HepG2 (cell line): ENCODE data around the gene YEATS4. TPM values are rescaled to one million over a fixed set of nuclear protein-coding genes. Genes with fewer than 3 reads are reported as not detected.

Experiments
- ATAC-seq: fragments of 200-7000 bp; cut with Tn5 transposase; 3 replicates; pipeline ENCODE4 v1.9.1; 2020; ENCODE audit warnings: mild to moderate bottlenecking, moderate library complexity
- BruUV-seq: library from RNA; stranded (reverse); fragments of 400-500 nt; replicated peaks from 2 replicates; lab custom pipeline; 2021; lab: Mats Ljungman, UMichigan
- CTCF ChIA-PET: fragments of 300-600 bp; formaldehyde crosslinking; extraction: SDS; loops from one replicate; lab custom pipeline; 2021; ENCODE audit warnings: low total read pairs, inconsistent platforms, low intra/inter-chr PET ratio; lab: Yijun Ruan, JAX
- POLR2A ChIA-PET: fragments of 350-600 bp; sonication (Branson Sonifier 250); formaldehyde crosslinking; loops from one replicate; lab custom pipeline; 2020; ENCODE audit warnings: antibody characterized with exemption, inconsistent platforms; lab: Yijun Ruan, JAX
- DNase-seq: peaks from one replicate; pipeline ENCODE4 v3.0.0-alpha.2; 2015; ENCODE audit warnings: low spot score
- FAIRE-seq: peaks from 3 replicates; lab custom pipeline; 2011; peaks lifted over from hg19 to GRCh38; lab: Jason Lieb, UNC
- H2AFZ ChIP-seq: one replicate; pipeline ENCODE4 v1.6.1; 2011; ENCODE audit warnings: low read length, inconsistent platforms
- H3K27ac ChIP-seq: fragments of 300-600 bp; 3 replicates; pipeline ENCODE4 v1.8.0; 2011; ENCODE audit warnings: mixed run types, mild to moderate bottlenecking, mixed read lengths, low read length, inconsistent platforms; ENCODE audit not compliant: insufficient read depth; ENCODE audit errors: extremely low read length
- H3K27me3 ChIP-seq, 2 experiments: fragments of 200-600 bp in 1 of 2; 2 replicates in 1 of 2; 3 replicates in 1 of 2; pipeline versions ENCODE4 v1.6.0 to v1.8.0; 2011; ENCODE audit warnings: low read length in 2 of 2, mild to moderate bottlenecking in 2 of 2, moderate library complexity in 2 of 2, inconsistent platforms in 1 of 2; ENCODE audit not compliant: insufficient read depth in 2 of 2, control insufficient read depth in 1 of 2
- H3K36me3 ChIP-seq, 2 experiments: fragments of 200-600 bp in 1 of 2; replicated peaks in 1 of 2; 2 replicates in 1 of 2; 3 replicates in 1 of 2; pipeline versions ENCODE4 v1.5.1 to v1.8.0; 2011; ENCODE audit warnings: low read length in 2 of 2, inconsistent platforms in 1 of 2; ENCODE audit not compliant: insufficient read depth in 2 of 2, control insufficient read depth in 1 of 2
- H3K4me1 ChIP-seq: 2 replicates; pipeline ENCODE4 v1.5.1; 2012; ENCODE audit warnings: low read length, inconsistent platforms; ENCODE audit not compliant: insufficient read depth
- H3K4me2 ChIP-seq: 2 replicates; pipeline ENCODE4 v1.6.0; 2011; ENCODE audit warnings: low read depth, low read length, inconsistent platforms
- H3K4me3 ChIP-seq, 3 experiments: fragments of 200-600 bp in 1 of 3; sonication (generic), shearing (Covaris generic) in 1 of 3; replicated peaks in 1 of 3; 2 replicates each; pipeline ENCODE4 v1.5.1; 2011 to 2016; ENCODE audit warnings: low read length in 3 of 3, inconsistent platforms in 2 of 3, low read depth in 2 of 3, mild to moderate bottlenecking in 2 of 3, control low read depth in 1 of 3, mixed read lengths in 1 of 3; ENCODE audit not compliant: insufficient read depth in 1 of 3
- H3K79me2 ChIP-seq: one replicate; pipeline ENCODE4 v1.6.1; 2011; ENCODE audit warnings: low read length, inconsistent platforms; ENCODE audit not compliant: insufficient read depth
- H3K9ac ChIP-seq: 2 replicates; pipeline ENCODE4 v1.6.0; 2011; ENCODE audit warnings: mild to moderate bottlenecking, low read depth, low read length, inconsistent platforms; ENCODE audit not compliant: insufficient read depth
- H3K9me3 ChIP-seq: 2 replicates; pipeline ENCODE4 v1.5.1; 2012; ENCODE audit warnings: mild to moderate bottlenecking, low read length
- H4K20me1 ChIP-seq: 2 replicates; pipeline ENCODE4 v1.6.0; 2011; ENCODE audit warnings: inconsistent platforms, mild to moderate bottlenecking, low read length, moderate library complexity; ENCODE audit not compliant: insufficient read depth
- ARNTL ChIP-seq: sonication (generic); formaldehyde crosslinking; IDR thresholded peaks from 2 replicates; pipeline ENCODE4 v1.4.0; 2020; ENCODE audit warnings: mild to moderate bottlenecking, missing genetic modification reagents
- FOSL2 ChIP-seq: sonication (generic); formaldehyde crosslinking; IDR thresholded peaks from 2 replicates; pipeline ENCODE4 v1.4.0; 2020; ENCODE audit warnings: missing genetic modification reagents
- IRF2 ChIP-seq: IDR thresholded peaks from 2 replicates; pipeline ENCODE4 v1.6.1; 2018; ENCODE audit warnings: missing genetic modification reagents, missing compliant biosample characterization
- RBAK ChIP-seq: sonication (generic); formaldehyde crosslinking; IDR thresholded peaks from 2 replicates; pipeline ENCODE4 v1.5.1; 2020; ENCODE audit warnings: mild to moderate bottlenecking, missing genetic modification reagents
- ZNF138 ChIP-seq: sonication (generic); formaldehyde crosslinking; IDR thresholded peaks from 2 replicates; pipeline ENCODE4 v1.5.0; 2020; ENCODE audit warnings: mild to moderate bottlenecking, low read depth, missing genetic modification reagents
- ZNF83 ChIP-seq: sonication (generic); formaldehyde crosslinking; IDR thresholded peaks from 2 replicates; pipeline ENCODE4 v1.4.0; 2020; ENCODE audit warnings: missing genetic modification reagents, mild to moderate bottlenecking, borderline replicate concordance
- WGBS: methylation state at CpG from one replicate; pipeline ENCODE4 v1.1.6; 2017; ENCODE audit warnings: low lambda C conversion rate; 5-methylcytosine and 5-hydroxymethylcytosine counted together
- in situ Hi-C: cut with HindIII; loops from 2 replicates; pipeline ENCODE4 v1.10.0; 2017; ENCODE audit warnings: low pct_unique_long_range_greater_than_20kb; ENCODE audit not compliant: extremely low pct_ligation_motif_present
- intact Hi-C: fragments of 100-400 bp; cut with micrococcal nuclease; formaldehyde crosslinking; loops from one replicate; pipeline ENCODE4 v1.10.0; 2022; ENCODE audit not compliant: unreplicated experiment
- polyA plus RNA-seq, 8 experiments: library from polyadenylated mRNA; depleted of rRNA in 3 of 8; stranded (reverse) in 7 of 8; unstranded in 1 of 8; fragments of >200 nt; fragmentation: Illumina TruSeq in 4 of 8; extraction: Trizol in 4 of 8; gene quantifications; 2 replicates each; pipeline versions ENCODE4 v1.2.1 to v1.2.3, GENCODE V29; 2011 to 2016; ENCODE audit warnings: low read depth in 4 of 8, missing spikeins in 1 of 8, mixed read lengths in 1 of 8; ENCODE audit not compliant: insufficient read depth in 1 of 8
- total RNA-seq, 5 experiments: library from RNA; depleted of rRNA; stranded (reverse); fragments of >200 nt; fragmentation: Illumina TruSeq; extraction: Trizol; gene quantifications; 2 replicates each; pipeline ENCODE4 v1.2.3, GENCODE V29; 2016; ENCODE audit warnings: low read depth in 1 of 5
- TF ChIP-seq, protein P1 (sequence below), 2 experiments: fragments of 450-650 bp in 1 of 2; sonication (generic) in 1 of 2; formaldehyde crosslinking in 1 of 2; IDR thresholded peaks; 2 replicates each; pipeline versions ENCODE4 v1.6.1 to v1.8.0; 2016 to 2022; ENCODE audit warnings: antibody characterized with exemption in 1 of 2, mild to moderate bottlenecking in 1 of 2, missing genetic modification reagents in 1 of 2
- TF ChIP-seq, protein P2 (sequence below): IDR thresholded peaks from 2 replicates; pipeline ENCODE4 v1.6.1; 2012; ENCODE audit warnings: low read length, improper control_type of control experiment

Gene YEATS4
- total and polyA plus RNA-seq, 2 of the 13 experiments (the other 11 are each of a cell fraction or from before 2014, with no cell fraction given), result 16.8 to 45.0 TPM

DNA sequence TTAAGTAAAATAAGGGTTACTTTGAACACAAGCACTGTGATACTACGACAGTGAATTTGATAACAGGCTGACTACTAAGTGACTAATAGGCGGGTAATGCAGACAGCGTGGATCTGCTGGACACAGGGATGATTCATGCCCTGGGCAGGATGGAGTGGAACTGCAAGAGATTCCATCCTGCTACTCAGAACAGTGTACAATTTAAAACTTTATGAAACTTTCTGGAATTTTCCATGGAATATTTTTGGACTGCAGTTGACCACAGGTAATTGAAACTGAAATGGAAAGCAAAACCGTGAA is 46.0 kb downstream of the YEATS4 start:
- no peak overlapping the region for H3K27ac ChIP-seq
- no peaks in the 10 kb centered on the region for H3K9me3 ChIP-seq
- H3K4me1 ChIP-seq, result peaks cover 7% of the 10 kb centered on the region; the same call in 1 of the 2 replicates
- FAIRE-seq, result no peak
- H3K27me3 ChIP-seq, result no peaks in the 10 kb centered on the region
- POLR2A ChIA-PET, result no interaction called here
- no peak overlapping the region for H2AFZ ChIP-seq
- CTCF ChIA-PET, result no interaction called here
- H4K20me1 ChIP-seq, result no peaks in the 10 kb centered on the region
- WGBS, result 76% methylated on average over 4 of the region's 4 CpGs
- no peak for TF ChIP-seq IRF2
- TF ChIP-seq ARNTL (CRISPR knock-in tag), result no peak
- no peak for TF ChIP-seq ZNF138 (CRISPR knock-in tag)
- TF ChIP-seq, protein P1, sequence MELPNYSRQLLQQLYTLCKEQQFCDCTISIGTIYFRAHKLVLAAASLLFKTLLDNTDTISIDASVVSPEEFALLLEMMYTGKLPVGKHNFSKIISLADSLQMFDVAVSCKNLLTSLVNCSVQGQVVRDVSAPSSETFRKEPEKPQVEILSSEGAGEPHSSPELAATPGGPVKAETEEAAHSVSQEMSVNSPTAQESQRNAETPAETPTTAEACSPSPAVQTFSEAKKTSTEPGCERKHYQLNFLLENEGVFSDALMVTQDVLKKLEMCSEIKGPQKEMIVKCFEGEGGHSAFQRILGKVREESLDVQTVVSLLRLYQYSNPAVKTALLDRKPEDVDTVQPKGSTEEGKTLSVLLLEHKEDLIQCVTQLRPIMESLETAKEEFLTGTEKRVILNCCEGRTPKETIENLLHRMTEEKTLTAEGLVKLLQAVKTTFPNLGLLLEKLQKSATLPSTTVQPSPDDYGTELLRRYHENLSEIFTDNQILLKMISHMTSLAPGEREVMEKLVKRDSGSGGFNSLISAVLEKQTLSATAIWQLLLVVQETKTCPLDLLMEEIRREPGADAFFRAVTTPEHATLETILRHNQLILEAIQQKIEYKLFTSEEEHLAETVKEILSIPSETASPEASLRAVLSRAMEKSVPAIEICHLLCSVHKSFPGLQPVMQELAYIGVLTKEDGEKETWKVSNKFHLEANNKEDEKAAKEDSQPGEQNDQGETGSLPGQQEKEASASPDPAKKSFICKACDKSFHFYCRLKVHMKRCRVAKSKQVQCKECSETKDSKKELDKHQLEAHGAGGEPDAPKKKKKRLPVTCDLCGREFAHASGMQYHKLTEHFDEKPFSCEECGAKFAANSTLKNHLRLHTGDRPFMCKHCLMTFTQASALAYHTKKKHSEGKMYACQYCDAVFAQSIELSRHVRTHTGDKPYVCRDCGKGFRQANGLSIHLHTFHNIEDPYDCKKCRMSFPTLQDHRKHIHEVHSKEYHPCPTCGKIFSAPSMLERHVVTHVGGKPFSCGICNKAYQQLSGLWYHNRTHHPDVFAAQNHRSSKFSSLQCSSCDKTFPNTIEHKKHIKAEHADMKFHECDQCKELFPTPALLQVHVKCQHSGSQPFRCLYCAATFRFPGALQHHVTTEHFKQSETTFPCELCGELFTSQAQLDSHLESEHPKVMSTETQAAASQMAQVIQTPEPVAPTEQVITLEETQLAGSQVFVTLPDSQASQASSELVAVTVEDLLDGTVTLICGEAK (IDR thresholded peaks at IDR 0.05), result no peak
- TF ChIP-seq, protein P1 (CRISPR knock-in tag; IDR thresholded peaks at IDR 0.05), result no peak
- TF ChIP-seq, protein P2, sequence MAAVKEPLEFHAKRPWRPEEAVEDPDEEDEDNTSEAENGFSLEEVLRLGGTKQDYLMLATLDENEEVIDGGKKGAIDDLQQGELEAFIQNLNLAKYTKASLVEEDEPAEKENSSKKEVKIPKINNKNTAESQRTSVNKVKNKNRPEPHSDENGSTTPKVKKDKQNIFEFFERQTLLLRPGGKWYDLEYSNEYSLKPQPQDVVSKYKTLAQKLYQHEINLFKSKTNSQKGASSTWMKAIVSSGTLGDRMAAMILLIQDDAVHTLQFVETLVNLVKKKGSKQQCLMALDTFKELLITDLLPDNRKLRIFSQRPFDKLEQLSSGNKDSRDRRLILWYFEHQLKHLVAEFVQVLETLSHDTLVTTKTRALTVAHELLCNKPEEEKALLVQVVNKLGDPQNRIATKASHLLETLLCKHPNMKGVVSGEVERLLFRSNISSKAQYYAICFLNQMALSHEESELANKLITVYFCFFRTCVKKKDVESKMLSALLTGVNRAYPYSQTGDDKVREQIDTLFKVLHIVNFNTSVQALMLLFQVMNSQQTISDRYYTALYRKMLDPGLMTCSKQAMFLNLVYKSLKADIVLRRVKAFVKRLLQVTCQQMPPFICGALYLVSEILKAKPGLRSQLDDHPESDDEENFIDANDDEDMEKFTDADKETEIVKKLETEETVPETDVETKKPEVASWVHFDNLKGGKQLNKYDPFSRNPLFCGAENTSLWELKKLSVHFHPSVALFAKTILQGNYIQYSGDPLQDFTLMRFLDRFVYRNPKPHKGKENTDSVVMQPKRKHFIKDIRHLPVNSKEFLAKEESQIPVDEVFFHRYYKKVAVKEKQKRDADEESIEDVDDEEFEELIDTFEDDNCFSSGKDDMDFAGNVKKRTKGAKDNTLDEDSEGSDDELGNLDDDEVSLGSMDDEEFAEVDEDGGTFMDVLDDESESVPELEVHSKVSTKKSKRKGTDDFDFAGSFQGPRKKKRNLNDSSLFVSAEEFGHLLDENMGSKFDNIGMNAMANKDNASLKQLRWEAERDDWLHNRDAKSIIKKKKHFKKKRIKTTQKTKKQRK, result no peak
- no peak for TF ChIP-seq RBAK
- TF ChIP-seq FOSL2 (CRISPR knock-in tag), result peak; percentile 78
- TF ChIP-seq ZNF83, result no peak
- BruUV-seq, result no TSS peak
- no peaks in the 10 kb centered on the region for H3K36me3 ChIP-seq
- peak; percentile 47 for DNase-seq
- H3K4me2 ChIP-seq, result no peak overlapping the region
- no peak overlapping the region for H3K9ac ChIP-seq
- peak; percentile 49; the same call in 1 of the 3 replicates for ATAC-seq
- no peaks in the 10 kb centered on the region for H3K79me2 ChIP-seq
- intact Hi-C loops (no loop called here), in situ Hi-C loops (no loop called here)
- H3K4me3 ChIP-seq, result no peak overlapping the region
